H9 (cell line): ENCODE data around the gene NPAT. TPM values are rescaled to one million over a fixed set of nuclear protein-coding genes. Genes with fewer than 3 reads are reported as not detected.
A peak's percentile ranks its signal among the peaks of the same experiment; 100 is the strongest.

Experiments used
- DNase-seq: peaks from one replicate; pipeline ENCODE4 v3.0.0-alpha.2; 2017
- H2AFZ ChIP-seq: one replicate; pipeline ENCODE4 v1.6.1; 2013; ENCODE audit warnings: mild to moderate bottlenecking, low read length, control low read depth, moderate library complexity
- H2AK5ac ChIP-seq: 2 replicates; pipeline ENCODE4 v1.6.1; 2013; ENCODE audit warnings: low read length, control low read depth, mixed read lengths; ENCODE audit not compliant: insufficient read length
- H2BK120ac ChIP-seq: one replicate; pipeline ENCODE4 v1.6.1; 2013; ENCODE audit warnings: low read depth, mild to moderate bottlenecking, low read length, control low read depth, inconsistent platforms; ENCODE audit not compliant: poor library complexity, severe bottlenecking
- H2BK12ac ChIP-seq: 2 replicates; pipeline ENCODE4 v1.6.1; 2013; ENCODE audit warnings: low read length, control low read depth, mixed read lengths, low read depth; ENCODE audit not compliant: insufficient read length
- H2BK15ac ChIP-seq: 2 replicates; pipeline ENCODE4 v1.6.1; 2013; ENCODE audit warnings: low read depth, low read length, control low read depth
- H2BK20ac ChIP-seq: one replicate; pipeline ENCODE4 v1.6.1; 2013; ENCODE audit warnings: low read depth, mild to moderate bottlenecking, low read length, control low read depth, inconsistent platforms; ENCODE audit not compliant: poor library complexity, severe bottlenecking
- H2BK5ac ChIP-seq: 2 replicates; pipeline ENCODE4 v1.6.1; 2013; ENCODE audit warnings: low read length, control low read depth, mixed read lengths; ENCODE audit not compliant: insufficient read length
- H3K14ac ChIP-seq: 2 replicates; pipeline ENCODE4 v1.6.1; 2013; ENCODE audit warnings: low read length, control low read depth; ENCODE audit not compliant: insufficient read depth
- H3K18ac ChIP-seq: 2 replicates; pipeline ENCODE4 v1.6.1; 2013; ENCODE audit warnings: low read depth, mild to moderate bottlenecking, mixed read lengths, low read length, control low read depth; ENCODE audit not compliant: insufficient read length
- H3K23ac ChIP-seq: 2 replicates; pipeline ENCODE4 v1.6.1; 2013; ENCODE audit warnings: low read length, control low read depth, mixed read lengths, low read depth; ENCODE audit not compliant: insufficient read length
- H3K23me2 ChIP-seq: 2 replicates; pipeline ENCODE4 v1.6.1; 2013; ENCODE audit warnings: low read depth, mild to moderate bottlenecking, mixed read lengths, low read length, control low read depth; ENCODE audit not compliant: insufficient read length, poor library complexity, severe bottlenecking
- H3K27ac ChIP-seq: 2 replicates; pipeline ENCODE4 v1.5.1; 2013; ENCODE audit warnings: low read length, control low read depth, mixed read lengths, low read depth; ENCODE audit not compliant: insufficient read length
- H3K27me3 ChIP-seq: 2 replicates; pipeline ENCODE4 v1.6.1; 2013; ENCODE audit warnings: low read length, control low read depth, inconsistent platforms; ENCODE audit not compliant: insufficient read depth
- H3K4ac ChIP-seq: 2 replicates; pipeline ENCODE4 v1.6.1; 2013; ENCODE audit warnings: low read depth, mild to moderate bottlenecking, control low read depth, inconsistent platforms, low read length, moderate library complexity
- H3K4me1 ChIP-seq: 2 replicates; pipeline ENCODE4 v1.6.1; 2013; ENCODE audit warnings: low read length, control low read depth, inconsistent platforms; ENCODE audit not compliant: insufficient read depth
- H3K4me2 ChIP-seq: 2 replicates; pipeline ENCODE4 v1.6.1; 2013; ENCODE audit warnings: low read length, control low read depth, mixed read lengths; ENCODE audit not compliant: insufficient read length, insufficient read depth
- H3K56ac ChIP-seq: 2 replicates; pipeline ENCODE4 v1.6.1; 2013; ENCODE audit warnings: low read depth, mild to moderate bottlenecking, mixed read lengths, low read length, control low read depth; ENCODE audit not compliant: insufficient read length
- H3K79me1 ChIP-seq: 2 replicates; pipeline ENCODE4 v1.6.1; 2013; ENCODE audit warnings: low read depth, mild to moderate bottlenecking, moderate library complexity, low read length, control low read depth, inconsistent platforms; ENCODE audit not compliant: insufficient read depth, poor library complexity, severe bottlenecking
- H3K79me2 ChIP-seq: 2 replicates; pipeline ENCODE4 v1.6.1; 2013; ENCODE audit warnings: low read length, control low read depth, inconsistent platforms; ENCODE audit not compliant: insufficient read depth
- H3K9ac ChIP-seq: 2 replicates; pipeline ENCODE4 v1.6.1; 2013; ENCODE audit warnings: low read length, control low read depth, mixed read lengths; ENCODE audit not compliant: insufficient read length; ENCODE audit errors: extremely low read depth
- H3K9me3 ChIP-seq: one replicate; pipeline ENCODE4 v1.6.1; 2013; ENCODE audit warnings: low read depth, low read length, inconsistent platforms; ENCODE audit not compliant: control insufficient read depth
- H3T11ph ChIP-seq: one replicate; pipeline ENCODE4 v1.6.1; 2013; ENCODE audit warnings: mild to moderate bottlenecking, low read length, control low read depth, inconsistent platforms
- H4K20me1 ChIP-seq: one replicate; pipeline ENCODE4 v1.6.1; 2013; ENCODE audit not compliant: control insufficient read depth, insufficient read length, insufficient read depth
- H4K5ac ChIP-seq: 2 replicates; pipeline ENCODE4 v1.6.1; 2013; ENCODE audit warnings: low read depth, mild to moderate bottlenecking, mixed read lengths, low read length, control low read depth; ENCODE audit not compliant: insufficient read length
- H4K8ac ChIP-seq: replicated peaks from 2 replicates; pipeline ENCODE4 v1.6.1; 2013; ENCODE audit warnings: low read length, control low read depth, mixed read lengths, low read depth; ENCODE audit not compliant: insufficient read length
- H4K91ac ChIP-seq: 2 replicates; pipeline ENCODE4 v1.6.1; 2013; ENCODE audit warnings: low read depth, mild to moderate bottlenecking, moderate library complexity, mixed read lengths, low read length, control low read depth; ENCODE audit not compliant: insufficient read length
- H3K27ac Mint-ChIP-seq, 3 experiments: 2 replicates in 2 of 3; 3 replicates in 1 of 3; pipeline ENCODE4 v1.8.0; 2020 to 2021; ENCODE audit warnings: mixed read lengths in 3 of 3, mild to moderate bottlenecking in 1 of 3, moderate library complexity in 1 of 3
- H3K27me3 Mint-ChIP-seq: 2 replicates; pipeline ENCODE4 v1.8.0; 2021; ENCODE audit warnings: low read depth, mild to moderate bottlenecking, moderate library complexity, mixed read lengths
- H3K36me3 Mint-ChIP-seq, 3 experiments: 2 replicates in 2 of 3; 3 replicates in 1 of 3; pipeline ENCODE4 v1.8.0; 2020 to 2021; ENCODE audit warnings: low read depth in 3 of 3, mixed read lengths in 3 of 3; ENCODE audit not compliant: insufficient read depth in 1 of 3
- H3K4me1 Mint-ChIP-seq, 2 experiments: 2 replicates each; pipeline ENCODE4 v1.8.0; 2020; ENCODE audit warnings: mixed read lengths in 2 of 2
- H3K4me3 Mint-ChIP-seq, 2 experiments: 2 replicates in 1 of 2; 3 replicates in 1 of 2; pipeline ENCODE4 v1.8.0; 2020 to 2021; ENCODE audit warnings: mild to moderate bottlenecking in 2 of 2, mixed read lengths in 2 of 2, moderate library complexity in 1 of 2
- H3K9me3 Mint-ChIP-seq, 2 experiments: 2 replicates in 1 of 2; 3 replicates in 1 of 2; pipeline ENCODE4 v1.8.0; 2020; ENCODE audit warnings: mild to moderate bottlenecking in 2 of 2, mixed read lengths in 2 of 2, moderate library complexity in 1 of 2
- WGBS: extraction: QIAGEN DNeasy Blood & Tissue Kit; methylation state at CpG from one replicate; pipeline ENCODE4 v1.1.7; 2013; ENCODE audit warnings: missing lambda C conversion rate, low lambda C conversion rate, mixed read lengths; ENCODE audit not compliant: insufficient read length; ENCODE audit errors: extremely low coverage; 5-methylcytosine and 5-hydroxymethylcytosine counted together
- long read RNA-seq: library from polyadenylated mRNA; unstranded; transcript quantifications from one replicate; pipeline ENCODE4 v2.0.0, GENCODE V29; 2020
- total RNA-seq: library from RNA; stranded (reverse); gene quantifications from 2 replicates; pipeline ENCODE4 v1.2.1, GENCODE V29; 2021
- TF ChIP-seq, protein P1 (sequence below): fragments of 200-600 bp; sonication (generic); conservative IDR thresholded peaks from 3 replicates; pipeline ENCODE4 v1.8.0; 2021; ENCODE audit warnings: antibody characterized with exemption, mild to moderate bottlenecking

Gene NPAT
- 22.6 and 22.9 TPM in 2 replicates for total RNA-seq
- long read RNA-seq, partial matches to known transcripts: 34 of 47 reads
- long read RNA-seq, other reads (novel, unspliced or antisense): 13 of 47 reads

DNA sequence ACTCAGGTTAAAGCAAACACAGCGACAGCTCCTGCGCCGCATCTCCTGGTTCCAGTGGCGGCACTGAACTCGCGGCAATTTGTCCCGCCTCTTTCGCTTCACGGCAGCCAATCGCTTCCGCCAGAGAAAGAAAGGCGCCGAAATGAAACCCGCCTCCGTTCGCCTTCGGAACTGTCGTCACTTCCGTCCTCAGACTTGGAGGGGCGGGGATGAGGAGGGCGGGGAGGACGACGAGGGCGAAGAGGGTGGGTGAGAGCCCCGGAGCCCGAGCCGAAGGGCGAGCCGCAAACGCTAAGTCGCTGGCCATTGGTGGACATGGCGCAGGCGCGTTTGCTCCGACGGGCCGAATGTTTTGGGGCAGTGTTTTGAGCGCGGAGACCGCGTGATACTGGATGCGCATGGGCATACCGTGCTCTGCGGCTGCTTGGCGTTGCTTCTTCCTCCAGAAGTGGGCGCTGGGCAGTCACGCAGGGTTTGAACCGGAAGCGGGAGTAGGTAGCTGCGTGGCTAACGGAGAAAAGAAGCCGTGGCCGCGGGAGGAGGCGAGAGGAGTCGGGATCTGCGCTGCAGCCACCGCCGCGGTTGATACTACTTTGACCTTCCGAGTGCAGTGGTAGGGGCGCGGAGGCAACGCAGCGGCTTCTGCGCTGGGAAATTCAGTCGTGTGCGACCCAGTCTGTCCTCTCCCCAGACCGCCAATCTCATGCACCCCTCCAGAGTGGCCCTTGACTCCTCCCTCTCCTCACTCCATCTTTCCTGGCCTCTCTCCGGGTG, at the start of gene NPAT, which contains the start of gene ATM:
Gene NPAT, minus strand, starts transcription at position 65 of the 774 bp plus-strand sequence. CDS start 102 bp downstream, outside the sequence.
Gene ATM, plus strand, starts transcription at position 494 of the 774 bp plus-strand sequence. CDS start 4,558 bp downstream, outside the sequence.
- H4K5ac ChIP-seq: peak within 1 kb of the TSS; percentile 66
- H4K20me1 ChIP-seq: no peaks in the 10 kb centered on the region
- peak within 1 kb of the TSS; percentile 89 for H3K56ac ChIP-seq
- H3K4me2 ChIP-seq: peak within 1 kb of the TSS; percentile 99
- H2BK5ac ChIP-seq: peak within 1 kb of the TSS; percentile 59
- no peak within 1 kb of the TSS for H2AK5ac ChIP-seq
- H2BK120ac ChIP-seq: no peak within 1 kb of the TSS
- no peaks in the 10 kb centered on the region for H3K4me1 ChIP-seq
- Mint-ChIP-seq H3K36me3 (peaks cover 1 to 21% (median 4%) of the 10 kb centered on the region in 3 experiments; a peak in 6 of 7 replicates), H3K9me3 (no peaks in the 10 kb centered on the region; a peak in 1 of 5 replicates), H3K4me3 (no peak within 1 kb of the TSS), H3K27ac (peak within 1 kb of the TSS in 2 of 3 experiments; percentile 100; a peak in 5 of 7 replicates), H3K4me1 (peaks cover 28 to 29% of the 10 kb centered on the region in 2 experiments), H3K27me3 (no peaks in the 10 kb centered on the region)
- peak within 1 kb of the TSS; percentile 96 for H3K18ac ChIP-seq
- no peaks in the 10 kb centered on the region for H3K79me1 ChIP-seq
- no peak within 1 kb of the TSS for H2BK15ac ChIP-seq
- peak within 1 kb of the TSS; percentile 59 for H3K23ac ChIP-seq
- no peak within 1 kb of the TSS for H3T11ph ChIP-seq
- peak within 1 kb of the TSS; percentile 98 for H3K9ac ChIP-seq
- DNase-seq: peak; percentile 99
- peak within 1 kb of the TSS; percentile 90 for H3K14ac ChIP-seq
- no peak within 1 kb of the TSS for H2BK20ac ChIP-seq
- peaks cover 14% of the 10 kb centered on the region for H3K23me2 ChIP-seq
- peaks cover 36% of the 10 kb centered on the region; the same call in 1 of the 2 replicates for H3K79me2 ChIP-seq
- TF ChIP-seq, protein P1, sequence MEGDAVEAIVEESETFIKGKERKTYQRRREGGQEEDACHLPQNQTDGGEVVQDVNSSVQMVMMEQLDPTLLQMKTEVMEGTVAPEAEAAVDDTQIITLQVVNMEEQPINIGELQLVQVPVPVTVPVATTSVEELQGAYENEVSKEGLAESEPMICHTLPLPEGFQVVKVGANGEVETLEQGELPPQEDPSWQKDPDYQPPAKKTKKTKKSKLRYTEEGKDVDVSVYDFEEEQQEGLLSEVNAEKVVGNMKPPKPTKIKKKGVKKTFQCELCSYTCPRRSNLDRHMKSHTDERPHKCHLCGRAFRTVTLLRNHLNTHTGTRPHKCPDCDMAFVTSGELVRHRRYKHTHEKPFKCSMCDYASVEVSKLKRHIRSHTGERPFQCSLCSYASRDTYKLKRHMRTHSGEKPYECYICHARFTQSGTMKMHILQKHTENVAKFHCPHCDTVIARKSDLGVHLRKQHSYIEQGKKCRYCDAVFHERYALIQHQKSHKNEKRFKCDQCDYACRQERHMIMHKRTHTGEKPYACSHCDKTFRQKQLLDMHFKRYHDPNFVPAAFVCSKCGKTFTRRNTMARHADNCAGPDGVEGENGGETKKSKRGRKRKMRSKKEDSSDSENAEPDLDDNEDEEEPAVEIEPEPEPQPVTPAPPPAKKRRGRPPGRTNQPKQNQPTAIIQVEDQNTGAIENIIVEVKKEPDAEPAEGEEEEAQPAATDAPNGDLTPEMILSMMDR: peak; percentile 68
- H3K9me3 ChIP-seq: no peaks in the 10 kb centered on the region
- no peaks in the 10 kb centered on the region for H3K27me3 ChIP-seq
- H2AFZ ChIP-seq: no peak within 1 kb of the TSS
- H4K91ac ChIP-seq: peak within 1 kb of the TSS; percentile 0
- H3K27ac ChIP-seq: peak within 1 kb of the TSS; percentile 77
- H3K4ac ChIP-seq: peak within 1 kb of the TSS; percentile 43; the same call in 1 of the 2 replicates
- WGBS: no CpG with 5 or more reads among the region's 70 CpGs
- H2BK12ac ChIP-seq: no peak within 1 kb of the TSS
- H4K8ac ChIP-seq: no peak within 1 kb of the TSS
